Stimulated activated CD8-positive, alpha-beta memory T cell treated with anti-CD3 and anti-CD28 coated beads, Interleukin-12 subunit alpha, Interleukin-12 subunit beta, amount 100 ng/mL, for 1 hour (primary cell): ENCODE data around the gene FGD2.

Experiments
- DNase-seq: peaks from one replicate; pipeline ENCODE4 v3.0.0-alpha.2; 2020; ENCODE audit warnings: low read depth

FGD2 gene

GRCh38 chr6:37005061-37005810 is at the start of gene FGD2:
Gene FGD2, plus strand, starts transcription at chr6:37005655. Its CDS starts 163 bp downstream, at chr6:37005818.
- no peak for DNase-seq

GRCh38 chr6:36955671-36956445 is 49.6 kb upstream of the FGD2 start:
- DNase-seq: no peak

- DNase-seq: no peak
These were observed 49.0 kb upstream of the FGD2 start for GRCh38 chr6:36956446-36956820.

- no peak for DNase-seq
These were observed 47.6 kb upstream of the FGD2 start for GRCh38 chr6:36957773-36958271.

- no peak for DNase-seq
These were observed 46.5 kb upstream of the FGD2 start for GRCh38 chr6:36958775-36959554.

GRCh38 chr6:36959555-36960250 is 45.8 kb upstream of the FGD2 start:
- DNase-seq: no peak

- DNase-seq: no peak
These were observed 43.7 kb upstream of the FGD2 start for GRCh38 chr6:36961441-36962435.

- peak; percentile 33 for DNase-seq
These were observed 42.6 kb upstream of the FGD2 start for GRCh38 chr6:36962874-36963273.

- no peak for DNase-seq
These were observed 41.8 kb upstream of the FGD2 start for GRCh38 chr6:36963451-36964290.

- DNase-seq: no peak
These were observed 41.1 kb upstream of the FGD2 start for GRCh38 chr6:36964349-36964748.

- no peak for DNase-seq
These were observed 40.5 kb upstream of the FGD2 start for GRCh38 chr6:36964908-36965307.

GRCh38 chr6:36967301-36967700 is 38.2 kb upstream of the FGD2 start:
- no peak for DNase-seq

GRCh38 chr6:36967757-36968156 is 37.7 kb upstream of the FGD2 start:
- no peak for DNase-seq

- DNase-seq: no peak
These were observed 37.0 kb upstream of the FGD2 start for GRCh38 chr6:36968266-36968977.

- no peak for DNase-seq
These were observed 36.2 kb upstream of the FGD2 start for GRCh38 chr6:36969240-36969691.

- no peak for DNase-seq
These were observed 35.2 kb upstream of the FGD2 start for GRCh38 chr6:36969988-36970891.

- DNase-seq: no peak
These were observed 34.3 kb upstream of the FGD2 start for GRCh38 chr6:36970892-36971842.
